B cell (primary cell): ENCODE results near the gene SETBP1.

Experiments used
- CTCF ChIP-seq: fragments of 200-600 bp; IDR thresholded peaks from one replicate; pipeline ENCODE4 v1.8.0; 2022; ENCODE audit warnings: antibody characterized with exemption, mild to moderate bottlenecking
- EZH2 ChIP-seq: IDR thresholded peaks from 2 replicates; pipeline ENCODE4 v1.6.1; 2012; ENCODE audit warnings: borderline replicate concordance, low read depth, mild to moderate bottlenecking, moderate library complexity, low read length; ENCODE audit not compliant: insufficient read depth, poor library complexity, severe bottlenecking

GRCh38 chr18:44714376-44714775 is 33.7 kb downstream of the SETBP1 start:
- no peak for TF ChIP-seq CTCF
- no peak for TF ChIP-seq EZH2
